ENCODE results near the gene MTMR2. TPM values are rescaled to one million over a fixed set of nuclear protein-coding genes. Genes with fewer than 3 reads are reported as not detected.
A peak's percentile ranks its signal among the peaks of the same experiment; 100 is the strongest.
"Not testable (repeated sequence)": the region's sequence is repeated elsewhere in the genome, so short reads cannot be mapped to it uniquely, and the experiment has no call there.

Gene MTMR2
- total and polyA plus RNA-seq, 5 experiments from 2014 or later = 10.2 to 14.6 (median 11.8) TPM

GRCh38 chr11:95863486-95864140, 60.3 kb downstream of the MTMR2 start:
- no peaks in the 10 kb centered on the region for H3K9me3 Mint-ChIP-seq
- H3K4me3 Mint-ChIP-seq = no peak overlapping the region
- H3K27me3 Mint-ChIP-seq = no peaks in the 10 kb centered on the region
- no peak overlapping the region for H3K27ac Mint-ChIP-seq
- DNase-seq = no peak
- H3K4me1 Mint-ChIP-seq = peaks cover 0 to 7% (median under 1%) of the 10 kb centered on the region in 4 donors
- peaks cover 4 to 60% (median 16%) of the 10 kb centered on the region in 3 donors for H3K36me3 Mint-ChIP-seq
- ATAC-seq = no peak
- POLR2A ChIA-PET = interaction anchor here (0.5 kb wide), 1 partner anchor 307 kb away, joined by 3 read pairs; no protein-coding TSS in a partner anchor

DNA sequence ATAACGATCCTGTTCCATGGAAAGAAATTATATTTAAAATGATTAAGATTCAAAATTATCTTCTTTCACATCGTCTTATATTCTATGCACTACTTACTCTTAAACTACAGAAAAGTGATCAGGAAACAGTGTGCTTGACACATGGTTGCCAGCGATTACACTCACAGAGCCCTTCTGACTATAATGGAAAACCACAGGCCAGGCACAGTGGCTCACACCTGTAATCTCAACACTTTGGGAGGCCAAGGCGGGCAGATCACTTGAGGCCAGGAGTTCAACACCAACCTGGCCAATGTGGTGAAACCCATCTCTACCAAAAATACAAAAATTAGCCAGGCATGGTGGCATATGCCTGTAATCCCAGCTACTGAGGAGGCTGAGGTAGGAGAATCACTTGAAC, 63.9 kb downstream of the MTMR2 start:
- H3K4me3 Mint-ChIP-seq, H3K27me3 Mint-ChIP-seq, POLR2A ChIA-PET, DNase-seq, H3K9me3 Mint-ChIP-seq, H3K4me1 Mint-ChIP-seq, ATAC-seq: not testable (repeated sequence)
- Mint-ChIP-seq H3K36me3 (peaks cover 4 to 74% (median 14%) of the 10 kb centered on the region in 3 donors), H3K27ac (peak overlapping the region in 1 of 10 donors; percentile 60)

- Mint-ChIP-seq H3K27ac (peak overlapping the region in 2 of 10 donors; percentile 10 to 19), H3K36me3 (peaks cover 0 to 45% (median 6%) of the 10 kb centered on the region in 3 donors)
- ATAC-seq, H3K9me3 Mint-ChIP-seq, POLR2A ChIA-PET, H3K4me1 Mint-ChIP-seq, H3K4me3 Mint-ChIP-seq, H3K27me3 Mint-ChIP-seq, DNase-seq: not testable (repeated sequence)
These were observed 69.5 kb downstream of the MTMR2 start for GRCh38 chr11:95854362-95854761.

GRCh38 chr11:95853862-95854261, 70.0 kb downstream of the MTMR2 start:
- ATAC-seq (no peak), DNase-seq (no peak)
- no peaks in the 10 kb centered on the region for H3K4me1 Mint-ChIP-seq
- POLR2A ChIA-PET = no interaction called here
- H3K27ac Mint-ChIP-seq = peak overlapping the region in 3 of 10 donors; percentile 4 to 55 (median 10)
- H3K4me3 Mint-ChIP-seq = no peak overlapping the region
- no peaks in the 10 kb centered on the region for H3K27me3 Mint-ChIP-seq
- H3K9me3 Mint-ChIP-seq = no peaks in the 10 kb centered on the region
- peaks cover 0 to 44% (median 6%) of the 10 kb centered on the region in 3 donors for H3K36me3 Mint-ChIP-seq

- H3K27ac Mint-ChIP-seq = peak overlapping the region in 2 of 10 donors; percentile 4 to 53
- DNase-seq (no peak), ATAC-seq (no peak)
- H3K9me3 Mint-ChIP-seq = no peaks in the 10 kb centered on the region
- H3K27me3 Mint-ChIP-seq = no peaks in the 10 kb centered on the region
- H3K36me3 Mint-ChIP-seq = peaks cover 0 to 39% (median 6%) of the 10 kb centered on the region in 3 donors
- H3K4me1 Mint-ChIP-seq = no peaks in the 10 kb centered on the region
- H3K4me3 Mint-ChIP-seq = no peak overlapping the region
- POLR2A ChIA-PET = no interaction called here
These were observed 70.8 kb downstream of the MTMR2 start for GRCh38 chr11:95853138-95853537.

DNA sequence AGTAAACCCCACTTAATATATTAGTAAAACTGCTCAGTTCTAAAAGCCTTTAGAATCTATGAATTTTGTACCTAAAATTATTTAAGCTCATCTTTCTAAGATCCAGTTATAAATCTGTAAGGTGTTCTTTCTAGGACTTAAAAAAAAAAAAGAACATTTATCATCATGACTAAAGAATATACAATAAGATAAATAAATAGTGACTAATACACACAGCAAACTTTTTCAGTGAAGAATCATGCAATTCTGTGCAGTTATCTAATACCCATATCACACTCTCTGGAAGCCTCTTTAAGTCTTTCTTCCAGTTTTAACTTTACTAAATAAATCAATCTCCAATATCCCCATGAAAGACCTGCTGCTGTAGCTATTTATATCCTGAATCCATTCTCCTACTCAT, 73.8 kb downstream of the MTMR2 start:
- POLR2A ChIA-PET = interaction anchor here (0.9 kb wide), 1 partner anchor 17 kb away, joined by 3 read pairs; no protein-coding TSS in a partner anchor
- Mint-ChIP-seq H3K27ac (no peak overlapping the region), H3K36me3 (peaks cover 0 to 31% (median 5%) of the 10 kb centered on the region in 3 donors), H3K4me1 (no peaks in the 10 kb centered on the region), H3K4me3 (no peak overlapping the region), H3K27me3 (no peaks in the 10 kb centered on the region), H3K9me3 (no peaks in the 10 kb centered on the region)
- DNase-seq (no peak), ATAC-seq (no peak)

DNA sequence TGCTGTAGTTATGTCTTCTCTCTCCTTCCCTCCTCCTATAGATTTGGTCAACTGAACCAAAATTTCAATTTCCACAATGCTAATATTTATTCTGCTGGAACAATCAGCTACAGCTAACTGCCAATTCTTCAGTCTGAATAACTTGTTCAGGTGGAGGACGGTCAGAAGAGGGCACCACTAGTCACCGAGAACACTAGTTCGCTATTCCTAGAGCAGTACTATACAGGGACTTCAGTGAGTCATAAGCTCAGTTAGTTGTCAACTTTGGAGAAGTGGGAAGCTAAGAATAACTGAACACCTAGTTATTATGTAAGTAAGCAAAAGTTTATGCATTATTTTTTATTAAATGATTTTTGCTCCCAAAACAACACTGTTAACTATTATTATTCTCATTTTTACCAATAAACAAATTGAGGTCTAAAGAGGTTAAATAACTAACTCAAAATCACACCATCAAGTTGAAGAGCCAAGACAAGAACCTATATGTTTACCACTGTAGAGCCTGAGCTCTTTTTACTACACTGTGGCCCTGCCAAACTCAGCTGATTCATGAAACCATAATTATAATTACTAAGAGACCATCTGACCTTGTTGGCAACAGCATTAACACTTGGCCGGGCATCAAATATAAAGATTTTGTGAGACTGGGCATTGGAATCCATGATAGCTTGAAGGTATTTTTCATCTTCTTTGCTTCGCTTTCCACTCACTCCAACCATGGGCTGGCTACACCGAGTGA, 74.7 kb downstream of the MTMR2 start:
- POLR2A ChIA-PET = no interaction called here
- Mint-ChIP-seq H3K27ac (peak overlapping the region in 2 of 10 donors; percentile 38 to 47), H3K4me1 (no peaks in the 10 kb centered on the region), H3K36me3 (peaks cover 0 to 40% (median 5%) of the 10 kb centered on the region in 3 donors), H3K27me3 (no peaks in the 10 kb centered on the region), H3K9me3 (no peaks in the 10 kb centered on the region), H3K4me3 (no peak overlapping the region)
- ATAC-seq = no peak
- DNase-seq = peak in 3 of 10 donors; percentile 15 to 25 (median 15)

DNA sequence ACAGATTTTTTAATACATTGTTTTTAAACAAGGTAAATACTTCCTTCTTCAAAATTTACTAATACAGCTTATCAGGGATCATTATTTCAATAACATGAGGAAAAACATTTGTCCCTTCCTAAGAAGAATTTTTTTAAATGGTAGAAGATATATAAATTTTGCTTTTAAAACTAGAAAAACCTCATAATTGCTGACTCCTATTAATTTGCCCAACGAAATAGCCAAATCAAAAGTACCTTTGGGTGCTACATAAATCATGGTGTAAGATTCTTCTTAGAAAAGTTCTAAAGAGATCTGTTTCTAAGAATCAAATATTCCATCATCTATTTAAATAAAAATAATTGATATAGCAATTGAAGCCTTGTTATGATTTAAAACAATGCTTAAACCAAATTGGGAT, 78.7 kb downstream of the MTMR2 start:
- peaks cover 0 to 53% (median 2%) of the 10 kb centered on the region in 3 donors for H3K36me3 Mint-ChIP-seq
- H3K9me3 Mint-ChIP-seq = no peaks in the 10 kb centered on the region
- ATAC-seq = no peak
- no peak overlapping the region for H3K4me3 Mint-ChIP-seq
- POLR2A ChIA-PET = interaction anchor here (0.9 to 1.3 kb wide), 2 partner anchors 9 to 499 kb away, joined by 3 read pairs; no protein-coding TSS in a partner anchor
- no peak for DNase-seq
- H3K4me1 Mint-ChIP-seq = no peaks in the 10 kb centered on the region
- no peaks in the 10 kb centered on the region for H3K27me3 Mint-ChIP-seq
- no peak overlapping the region for H3K27ac Mint-ChIP-seq

DNA sequence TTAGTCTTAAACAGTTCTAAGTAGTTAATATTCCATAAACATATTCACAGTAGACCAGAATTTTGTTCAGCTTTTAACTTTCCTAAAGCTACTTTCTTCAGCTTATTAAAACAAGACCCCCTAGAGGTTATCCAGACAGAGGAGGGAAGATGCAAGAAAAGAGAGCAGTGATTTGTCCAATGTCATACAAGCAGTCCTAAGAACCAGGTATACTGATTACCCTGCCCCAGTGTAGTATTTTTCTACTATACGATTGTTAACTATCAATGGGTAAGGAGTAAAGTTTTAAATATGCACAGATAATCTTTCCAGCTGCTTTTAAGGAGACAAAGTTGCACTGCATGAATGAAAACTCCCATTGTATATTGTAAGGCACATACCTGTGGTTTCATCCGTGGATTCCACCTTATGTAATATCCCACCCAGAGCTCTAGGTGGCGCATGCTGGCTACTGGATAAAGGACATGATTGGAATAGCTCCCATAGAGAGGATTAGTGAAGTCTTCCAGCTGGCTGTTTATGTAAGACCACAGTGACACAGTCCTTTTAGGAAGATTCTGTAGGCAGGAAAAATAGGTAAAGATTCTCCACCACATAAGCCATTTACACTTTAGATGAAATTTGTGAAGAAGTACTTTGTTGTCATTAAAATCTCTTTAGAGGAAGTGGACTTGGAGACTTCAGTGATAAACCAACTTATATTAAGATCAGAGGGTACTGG, 88.0 kb downstream of the MTMR2 start:
- peak; percentile 84 to 92 for ATAC-seq
- Mint-ChIP-seq H3K4me1 (peaks cover 0 to 3% (median 0%) of the 10 kb centered on the region in 4 donors), H3K9me3 (no peaks in the 10 kb centered on the region), H3K4me3 (no peak overlapping the region), H3K27ac (peak overlapping the region in 5 of 10 donors; percentile 1 to 70 (median 8)), H3K36me3 (peaks cover 0 to 71% (median 12%) of the 10 kb centered on the region in 3 donors), H3K27me3 (no peaks in the 10 kb centered on the region)
- POLR2A ChIA-PET = interaction anchor here (0.9 to 1.5 kb wide), 5 partner anchors 9 to 590 kb away, joined by 3 to 5 read pairs (median 3); partner anchors contain the start of genes CCDC82, JRKL and MAML2
- DNase-seq = peak; percentile 22 to 77 (median 51)

DNA sequence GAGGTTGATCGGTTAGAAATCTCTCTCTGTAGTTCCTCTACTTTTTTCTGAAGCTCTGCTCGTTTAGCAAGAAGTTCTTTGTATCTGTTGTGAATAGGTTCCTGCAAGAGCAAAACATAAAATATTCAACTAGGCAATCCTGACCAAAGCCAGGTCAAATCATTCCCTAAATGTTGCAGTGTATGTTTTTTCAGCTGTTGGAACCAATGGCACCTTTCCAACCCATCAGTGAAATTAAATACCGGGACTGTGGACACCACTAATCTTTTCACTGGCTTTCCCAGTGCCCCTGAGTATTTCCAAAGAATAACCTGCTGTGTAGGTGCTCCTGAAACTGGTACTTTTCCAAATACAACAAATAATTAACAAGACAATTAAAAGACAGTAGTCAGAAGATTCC, 88.6 kb downstream of the MTMR2 start:
- H3K4me1 Mint-ChIP-seq = peaks cover 0 to 3% (median 0%) of the 10 kb centered on the region in 4 donors
- no peaks in the 10 kb centered on the region for H3K27me3 Mint-ChIP-seq
- H3K9me3 Mint-ChIP-seq = no peaks in the 10 kb centered on the region
- ATAC-seq (no peak), DNase-seq (no peak)
- POLR2A ChIA-PET = interaction anchor here (0.9 to 1.5 kb wide), 4 partner anchors 10 to 558 kb away, joined by 3 to 5 read pairs (median 3); partner anchors contain the start of genes CCDC82, JRKL and MAML2
- peak overlapping the region in 2 of 10 donors; percentile 1 to 15 for H3K27ac Mint-ChIP-seq
- H3K4me3 Mint-ChIP-seq = no peak overlapping the region
- H3K36me3 Mint-ChIP-seq = peaks cover 0 to 75% (median 15%) of the 10 kb centered on the region in 3 donors

- ATAC-seq = no peak
- Mint-ChIP-seq H3K27me3 (no peaks in the 10 kb centered on the region), H3K9me3 (no peaks in the 10 kb centered on the region), H3K4me1 (peaks cover 0 to 3% (median 0%) of the 10 kb centered on the region in 4 donors), H3K4me3 (no peak overlapping the region), H3K27ac (peak overlapping the region in 2 of 10 donors; percentile 29 to 63), H3K36me3 (peaks cover 0 to 72% (median 15%) of the 10 kb centered on the region in 3 donors)
- DNase-seq = no peak
- POLR2A ChIA-PET = interaction anchor here (0.6 kb wide), 1 partner anchor 17 kb away, joined by 3 read pairs; no protein-coding TSS in a partner anchor
These were observed 90.5 kb downstream of the MTMR2 start for GRCh38 chr11:95833378-95833777.

GRCh38 chr11:95832763-95833162, 91.1 kb downstream of the MTMR2 start:
- H3K36me3 Mint-ChIP-seq = peaks cover 0 to 75% (median 15%) of the 10 kb centered on the region in 3 donors
- H3K4me1 Mint-ChIP-seq = peaks cover 0 to 3% (median 0%) of the 10 kb centered on the region in 4 donors
- H3K9me3 Mint-ChIP-seq = no peaks in the 10 kb centered on the region
- POLR2A ChIA-PET = interaction anchor here (0.6 kb wide), 1 partner anchor 592 kb away, joined by 3 read pairs; no protein-coding TSS in a partner anchor
- H3K27ac Mint-ChIP-seq = peak overlapping the region in 5 of 10 donors; percentile 10 to 67 (median 19)
- H3K4me3 Mint-ChIP-seq = no peak overlapping the region
- ATAC-seq (no peak), DNase-seq (no peak)
- no peaks in the 10 kb centered on the region for H3K27me3 Mint-ChIP-seq

All from naive thymus-derived CD8-positive, alpha-beta T cell (primary cell).